GM19025 (cell line): ENCODE results near the gene SMARCD1.

Experiments used
- ATAC-seq: cut with Tn5 transposase; IDR thresholded peaks from one replicate; pipeline ENCODE4 v1.9.1; 2021; ENCODE audit warnings: mild to moderate bottlenecking, low read depth, moderate library complexity; ENCODE audit not compliant: unreplicated experiment

Gene SMARCD1

DNA sequence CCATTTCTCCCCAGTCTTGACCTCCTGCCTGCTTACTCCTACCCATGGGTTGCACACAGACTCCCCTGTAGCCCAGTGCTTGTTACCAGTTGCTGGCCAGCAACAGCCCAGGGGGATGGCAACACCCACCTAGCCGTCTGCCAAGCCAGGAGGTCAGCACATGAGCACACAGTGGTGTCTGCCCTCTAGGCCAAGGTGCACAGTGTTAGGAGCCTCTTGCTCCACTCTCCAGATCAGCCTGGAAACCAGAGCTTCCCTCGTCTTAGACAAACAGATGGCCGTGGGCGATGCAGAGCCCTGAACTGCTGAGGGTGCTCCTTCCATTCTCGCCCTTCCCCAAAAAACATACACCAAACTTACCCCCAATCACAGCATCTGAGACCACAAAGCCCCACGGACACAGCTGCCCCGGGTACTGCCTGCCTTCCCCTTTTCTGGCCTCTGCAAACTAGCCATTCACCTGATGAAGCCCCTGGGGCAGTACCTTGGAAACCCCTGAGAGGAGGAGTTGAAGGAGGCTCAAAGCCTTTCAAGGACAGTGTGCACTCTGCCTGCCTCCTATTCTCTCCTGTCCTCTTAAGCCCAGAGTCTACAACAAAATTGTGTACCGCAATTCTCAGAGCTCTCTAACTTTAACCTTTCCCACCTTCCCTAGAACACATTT, 17.6 kb downstream of the SMARCD1 start:
- ATAC-seq: no peak

DNA sequence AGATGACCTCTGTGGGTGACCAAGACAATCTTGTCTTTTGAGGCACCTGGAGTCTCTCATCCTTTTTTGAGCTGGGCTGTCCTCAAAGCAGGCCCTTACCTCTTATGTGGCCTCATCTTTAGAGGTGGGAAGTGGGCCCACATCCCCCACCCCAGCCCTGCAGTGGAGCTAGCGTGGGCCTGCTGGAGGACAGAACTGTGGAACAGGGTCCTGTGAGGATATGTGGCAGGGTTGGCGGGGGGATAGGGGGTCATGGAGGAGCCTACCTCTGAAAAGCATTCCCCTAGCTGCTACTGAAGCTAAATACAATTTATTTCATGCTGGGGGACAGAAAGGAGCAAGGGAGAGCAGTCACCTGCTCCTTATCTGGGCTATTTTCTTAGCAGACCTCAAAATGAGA, 18.2 kb downstream of the SMARCD1 start:
- ATAC-seq: no peak

DNA sequence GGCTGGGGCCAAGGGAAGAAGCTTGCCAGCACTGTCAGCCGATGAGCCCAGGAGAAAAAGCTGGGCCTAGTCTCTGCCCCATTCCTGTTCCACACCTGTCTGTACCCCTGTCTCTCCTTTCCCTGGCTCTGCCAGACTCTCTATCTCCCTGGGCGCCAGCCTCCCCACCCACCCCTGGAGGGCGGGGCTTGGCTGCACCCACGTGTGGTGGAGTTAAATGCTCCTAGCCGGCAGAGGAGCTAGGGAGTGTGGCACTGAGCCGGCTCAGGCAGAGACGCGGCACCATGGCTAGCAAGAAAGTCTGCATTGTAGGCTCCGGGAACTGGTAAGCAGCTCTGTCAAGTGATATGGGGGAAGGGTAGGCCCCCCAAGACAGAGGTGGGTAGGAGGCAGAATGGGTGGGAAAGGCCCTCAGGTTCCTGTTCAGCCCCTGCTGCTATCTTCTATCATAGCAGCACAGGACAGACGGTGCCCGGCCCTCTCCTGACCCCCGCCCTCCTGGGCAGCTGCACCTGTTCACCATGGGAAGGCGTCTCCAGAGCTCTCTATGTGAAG, 18.7 kb downstream of the SMARCD1 start, which contains the start of gene GPD1:
Gene GPD1, plus strand, starts transcription at position 242 of the 555 bp plus-strand sequence. Its CDS starts 43 bp downstream, at position 285.
- ATAC-seq: no peak

GRCh38 chr12:50104417-50105366, 19.6 kb downstream of the SMARCD1 start:
- ATAC-seq: no peak

- ATAC-seq: no peak
Measured at GRCh38 chr12:50105913-50106450, 20.8 kb downstream of the SMARCD1 start.

DNA sequence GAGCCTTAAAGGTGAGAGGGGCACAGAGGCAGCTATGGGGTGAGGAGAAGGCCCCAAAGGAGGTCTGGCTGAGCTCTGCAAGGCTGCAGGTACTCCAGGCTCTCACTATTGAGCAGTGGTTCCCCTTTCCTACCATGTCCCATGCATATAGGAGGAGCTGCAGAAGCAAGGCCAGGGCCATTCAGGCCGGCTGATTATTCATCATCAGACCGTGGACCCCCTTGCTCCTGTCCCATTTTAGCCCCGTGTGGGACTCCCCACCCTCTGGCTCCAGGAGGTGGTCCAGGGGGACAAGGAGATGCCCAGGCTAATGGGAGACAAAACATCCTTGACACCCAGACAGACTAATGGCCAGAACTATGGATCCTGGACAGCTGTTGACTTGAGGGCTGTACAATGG, 21.8 kb downstream of the SMARCD1 start:
- ATAC-seq: no peak

DNA sequence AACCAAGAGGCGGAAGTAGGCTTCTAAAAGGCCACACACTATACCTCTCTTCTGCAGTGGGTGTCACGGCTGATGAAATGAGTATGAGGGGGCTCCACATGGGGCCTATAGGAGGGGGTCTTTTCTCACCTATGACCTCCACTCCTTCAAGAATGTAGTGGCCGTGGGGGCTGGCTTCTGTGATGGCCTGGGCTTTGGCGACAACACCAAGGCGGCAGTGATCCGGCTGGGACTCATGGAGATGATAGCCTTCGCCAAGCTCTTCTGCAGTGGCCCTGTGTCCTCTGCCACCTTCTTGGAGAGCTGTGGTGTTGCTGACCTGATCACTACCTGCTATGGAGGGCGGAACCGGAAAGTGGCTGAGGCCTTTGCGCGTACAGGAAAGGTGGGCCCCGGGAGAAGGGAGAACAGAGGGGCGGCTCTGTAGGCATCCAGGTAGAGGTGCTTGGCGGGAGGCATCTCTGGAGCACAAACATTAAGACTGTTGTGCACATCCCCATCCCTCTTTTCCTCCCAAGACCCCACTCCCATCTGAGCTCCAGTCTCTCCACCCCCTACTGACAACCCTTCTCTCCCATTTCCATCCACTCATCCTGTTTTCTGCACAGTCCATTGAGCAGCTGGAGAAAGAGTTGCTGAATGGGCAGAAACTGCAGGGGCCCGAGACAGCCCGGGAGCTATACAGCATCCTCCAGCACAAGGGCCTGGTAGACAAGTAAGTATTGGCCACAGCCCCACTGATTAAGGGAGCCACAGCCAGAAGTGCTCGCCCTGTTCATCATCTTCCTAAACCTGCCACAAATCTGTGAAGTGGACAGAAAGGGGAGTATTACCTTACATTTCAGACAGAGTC, 22.5 kb downstream of the SMARCD1 start:
- ATAC-seq: no peak

DNA sequence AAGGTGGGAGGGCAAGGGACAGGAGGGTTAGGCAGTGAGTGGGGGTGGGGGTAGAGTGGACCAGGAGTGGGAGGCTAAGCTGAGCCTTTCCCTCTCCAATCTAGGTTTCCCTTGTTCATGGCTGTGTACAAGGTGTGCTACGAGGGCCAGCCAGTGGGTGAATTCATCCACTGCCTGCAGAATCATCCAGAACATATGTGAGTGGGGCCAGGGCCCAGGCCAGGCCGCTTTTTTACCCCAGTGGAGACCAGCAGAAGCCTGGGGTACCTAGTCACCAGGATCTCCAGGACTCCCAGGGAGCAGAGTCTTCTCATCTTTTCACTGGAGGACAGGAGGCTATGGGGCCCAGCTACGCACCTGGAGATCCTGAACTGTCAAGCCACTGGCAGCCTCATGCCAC, 24.2 kb downstream of the SMARCD1 start:
- no peak for ATAC-seq

DNA sequence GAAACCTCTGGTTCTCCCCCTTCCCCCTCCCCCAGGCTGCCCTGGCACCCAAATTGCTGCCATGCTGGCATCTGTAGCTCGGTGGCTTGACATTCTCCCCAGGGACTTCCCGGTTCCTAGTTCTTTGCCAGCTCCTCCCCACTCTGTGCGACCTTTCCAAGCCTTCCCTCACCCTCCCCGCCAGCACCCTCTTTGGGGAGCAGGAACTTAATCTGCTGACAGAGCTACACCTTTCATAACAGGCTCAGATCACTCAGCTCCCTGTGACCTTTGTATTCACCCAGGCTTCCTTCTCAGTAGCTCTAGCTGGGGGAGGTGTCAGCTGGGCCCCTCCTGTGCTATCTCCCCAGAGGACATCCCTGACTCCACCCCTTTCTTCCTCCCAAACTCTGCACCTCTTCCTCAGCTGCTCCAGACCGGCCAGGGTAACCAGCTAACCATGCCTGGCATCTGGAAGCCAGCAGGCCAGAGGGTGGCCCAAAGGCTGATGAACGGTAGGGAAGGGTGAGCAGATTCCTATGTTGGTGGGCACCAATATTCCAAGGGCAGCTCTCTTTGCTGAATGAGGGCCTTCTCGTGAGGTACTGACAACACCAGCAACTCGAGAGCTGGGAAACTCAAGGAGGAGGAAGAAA, 25.1 kb downstream of the SMARCD1 start:
- ATAC-seq: no peak

- no peak for ATAC-seq
Measured at GRCh38 chr12:50110762-50111351, 25.7 kb downstream of the SMARCD1 start.

- no peak for ATAC-seq
Measured at GRCh38 chr12:50111395-50111692, 26.2 kb downstream of the SMARCD1 start.

- peak; percentile 81 for ATAC-seq
Measured at GRCh38 chr12:50111693-50112455, 26.7 kb downstream of the SMARCD1 start, which contains the start of gene COX14. Gene COX14, plus strand, starts transcription at chr12:50112236. Its CDS starts 7,808 bp downstream, at chr12:50120044.

- no peak for ATAC-seq
Measured at GRCh38 chr12:50112456-50113218, 27.5 kb downstream of the SMARCD1 start.

GRCh38 chr12:50117057-50117622, 32.0 kb downstream of the SMARCD1 start:
- ATAC-seq: no peak

DNA sequence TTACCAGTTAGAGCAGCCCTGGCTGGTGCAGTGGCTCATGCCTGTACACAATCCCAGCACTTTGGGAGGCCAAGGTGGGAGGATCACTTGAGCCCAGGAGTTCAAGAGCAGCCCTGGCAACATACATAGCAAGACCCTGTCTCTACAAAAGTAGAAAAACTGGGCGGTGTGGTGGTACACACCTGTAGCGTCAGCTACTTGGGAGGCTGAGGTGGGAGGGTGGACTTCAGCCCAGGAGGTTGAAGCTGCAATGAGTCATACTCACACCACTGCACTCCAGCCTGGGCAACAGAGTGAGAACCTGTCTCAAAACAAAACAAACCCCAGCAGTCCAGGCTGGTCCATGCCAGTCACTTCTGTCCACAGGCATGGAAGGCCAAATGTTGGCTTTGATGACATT, 34.2 kb downstream of the SMARCD1 start:
- no peak for ATAC-seq

GRCh38 chr12:50120521-50120920, 35.4 kb downstream of the SMARCD1 start:
- ATAC-seq: no peak

GRCh38 chr12:50120953-50121352, 35.8 kb downstream of the SMARCD1 start:
- ATAC-seq: no peak

GRCh38 chr12:50121641-50122040, 36.5 kb downstream of the SMARCD1 start:
- no peak for ATAC-seq
